SIG-M5 (cell line): ENCODE data around the gene CENPK.
"Not testable (repeated sequence)": the region's sequence is repeated elsewhere in the genome, so short reads cannot be mapped to it uniquely, and the experiment has no call there.

Experiments
- DNase-seq: peaks from one replicate; lab custom pipeline; 2025; lab: John Stamatoyannopoulos, UW

Gene CENPK

DNA sequence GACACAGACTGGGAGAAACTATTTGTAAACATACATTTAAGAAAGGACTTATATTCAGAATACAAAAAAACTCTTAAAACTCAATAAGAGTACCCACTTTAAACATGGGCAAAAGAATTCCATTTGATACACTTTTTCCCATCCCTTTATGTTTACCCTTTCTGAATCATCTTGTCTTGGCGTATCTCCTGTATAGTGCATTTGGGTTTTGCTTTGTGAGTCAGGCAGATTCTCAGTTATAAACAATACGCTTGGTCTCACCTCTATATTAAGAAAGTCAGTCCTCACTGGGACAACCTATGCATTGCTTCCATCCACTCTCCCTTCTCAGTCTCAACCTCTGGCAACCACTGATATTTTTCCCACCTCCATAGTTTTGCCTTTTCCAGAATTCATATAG lies 54.0 kb downstream of the CENPK start:
- DNase-seq, result no peak

DNA sequence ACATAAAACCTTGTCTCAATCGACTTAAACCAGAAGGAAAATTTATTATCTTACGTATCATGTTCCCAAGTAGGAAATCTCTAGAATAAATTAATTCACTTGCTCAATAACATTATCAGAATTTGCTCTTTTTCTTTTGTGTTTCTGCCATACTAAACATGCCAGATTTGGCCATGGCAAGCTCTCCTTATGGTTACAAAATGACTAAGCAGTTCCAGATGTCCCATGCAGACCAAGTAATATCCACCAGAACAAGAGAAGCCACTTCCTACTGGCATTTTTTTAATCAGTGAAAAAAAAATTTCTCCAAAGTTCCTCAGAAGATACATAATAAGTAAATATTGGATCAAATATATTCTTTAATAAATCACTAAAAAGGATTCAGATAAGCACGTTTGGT lies 56.0 kb downstream of the CENPK start:
- no peak for DNase-seq

DNA sequence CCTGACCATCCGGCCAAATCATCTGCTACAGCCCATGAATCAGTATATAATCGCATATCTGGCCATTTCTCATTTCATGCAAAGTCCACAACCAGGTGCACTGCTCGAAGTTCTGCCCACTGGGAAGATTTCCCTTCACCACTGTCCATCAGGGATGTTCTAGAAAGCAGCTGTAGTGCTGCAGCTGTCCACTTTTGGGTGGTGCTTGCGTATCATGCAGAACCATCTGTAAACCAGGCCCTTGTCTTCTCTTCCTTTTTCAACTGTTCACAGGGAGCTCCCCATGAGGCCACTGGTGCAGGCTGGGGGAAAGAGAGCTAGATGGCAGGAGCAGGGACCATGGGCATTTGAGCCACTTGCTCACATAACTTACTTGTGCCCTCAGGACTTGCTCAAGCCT lies 73.8 kb downstream of the CENPK start:
- no peak for DNase-seq

DNA sequence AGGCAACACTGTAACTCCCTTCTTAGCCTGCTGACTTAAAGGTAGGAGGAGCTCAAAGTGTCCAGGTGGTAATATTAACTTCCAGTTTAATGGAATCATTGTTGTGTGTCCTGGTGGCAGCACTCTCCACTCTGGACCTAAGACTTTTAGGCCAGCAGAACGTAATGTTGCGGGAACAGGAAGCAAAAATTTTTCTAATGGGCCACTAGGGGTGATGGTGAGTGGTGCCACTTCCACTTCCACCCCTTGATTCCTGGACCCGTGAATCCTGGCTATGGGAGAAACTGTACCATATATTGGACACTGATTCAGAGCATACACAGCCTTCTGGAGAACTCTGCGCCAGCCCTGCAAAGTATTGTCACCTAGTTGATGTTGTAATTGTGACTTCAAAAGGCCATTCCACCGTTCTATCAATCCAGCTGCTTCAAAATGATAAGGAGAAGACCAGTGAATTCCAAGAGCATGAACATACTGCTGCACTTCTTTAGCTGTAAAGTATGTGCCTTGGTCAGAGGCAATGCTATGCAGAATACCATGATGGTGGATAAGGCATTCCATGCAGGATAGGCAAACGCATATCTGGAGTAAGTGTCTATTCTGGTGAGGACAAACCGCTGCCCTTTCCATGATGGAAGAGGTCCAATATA lies 74.8 kb downstream of the CENPK start:
- DNase-seq, result not testable (repeated sequence)

DNA sequence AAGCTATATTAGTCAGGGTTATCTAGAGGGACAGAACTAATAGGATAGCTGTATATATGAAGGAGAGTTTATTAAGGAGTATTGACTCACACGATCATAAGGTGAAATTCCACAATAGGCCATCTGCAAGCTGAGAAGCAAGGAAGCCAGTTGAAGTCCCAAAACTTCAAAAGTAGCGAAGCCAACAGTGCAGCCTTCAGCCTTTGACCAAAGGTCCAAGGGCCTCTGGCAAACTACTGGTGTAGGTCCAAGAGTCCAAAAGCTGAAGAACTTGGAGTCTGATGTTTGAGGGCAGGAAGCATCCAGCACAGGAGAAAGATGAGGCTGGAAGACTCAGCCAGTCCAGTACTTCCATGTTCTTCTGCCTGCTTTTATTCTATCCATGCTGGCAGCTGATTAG lies 76.2 kb downstream of the CENPK start:
- not testable (repeated sequence) for DNase-seq

DNA sequence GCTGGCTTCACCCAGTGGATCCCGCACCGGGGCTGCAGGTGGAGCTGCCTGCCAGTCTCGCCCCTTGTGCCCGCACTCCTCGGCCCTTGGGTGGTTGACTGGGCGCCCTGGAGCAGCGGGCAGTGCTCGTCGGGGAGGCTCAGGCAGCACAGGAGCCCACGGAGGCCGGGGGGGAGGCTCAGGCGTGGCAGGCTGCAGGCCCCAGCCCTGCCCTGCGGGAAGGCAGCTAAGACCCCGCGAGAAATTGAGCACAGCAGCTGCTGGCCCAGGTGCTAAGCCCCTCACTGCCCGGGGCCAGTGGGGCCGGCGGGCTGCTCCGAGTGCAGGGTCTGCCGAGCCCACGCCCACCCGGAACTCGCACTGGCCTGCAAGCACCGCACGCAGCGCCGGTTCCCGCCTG lies 77.6 kb downstream of the CENPK start:
- DNase-seq, result no peak

DNA sequence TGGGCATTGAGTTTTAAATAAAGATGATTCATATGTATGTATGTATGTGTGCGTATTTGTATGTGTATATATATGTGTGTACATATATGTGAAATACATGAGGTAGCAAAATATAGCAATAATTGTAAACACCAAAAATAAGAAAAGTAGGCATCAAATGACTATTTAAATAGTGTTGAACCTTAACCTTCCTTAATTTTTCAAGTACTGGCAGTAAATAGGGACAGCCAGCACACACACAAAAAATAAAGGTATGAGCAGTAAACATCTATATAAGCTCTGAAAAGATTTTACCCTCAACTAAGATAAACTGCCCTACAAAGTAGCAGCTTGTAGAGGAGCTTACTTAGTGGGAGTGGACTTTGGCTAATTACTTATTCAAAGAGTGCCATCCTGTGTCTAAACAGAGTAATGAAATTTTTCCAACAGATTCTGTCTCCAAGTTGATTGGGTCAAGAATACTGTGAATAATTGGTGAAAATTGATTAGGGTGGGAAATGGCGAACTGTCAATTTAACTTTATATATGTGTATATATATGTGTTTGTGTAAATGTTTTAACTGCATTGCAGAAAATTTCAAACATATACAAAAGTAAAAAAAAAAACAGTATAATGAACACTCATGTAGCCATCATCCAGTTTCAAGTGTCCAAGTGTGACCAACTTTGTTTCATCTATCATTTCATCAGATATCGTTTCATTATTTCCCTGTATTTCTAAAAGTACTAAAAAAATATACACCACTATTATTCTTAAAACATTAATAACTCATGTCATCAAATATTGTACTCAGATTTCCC lies 79.2 kb downstream of the CENPK start:
- no peak for DNase-seq

DNA sequence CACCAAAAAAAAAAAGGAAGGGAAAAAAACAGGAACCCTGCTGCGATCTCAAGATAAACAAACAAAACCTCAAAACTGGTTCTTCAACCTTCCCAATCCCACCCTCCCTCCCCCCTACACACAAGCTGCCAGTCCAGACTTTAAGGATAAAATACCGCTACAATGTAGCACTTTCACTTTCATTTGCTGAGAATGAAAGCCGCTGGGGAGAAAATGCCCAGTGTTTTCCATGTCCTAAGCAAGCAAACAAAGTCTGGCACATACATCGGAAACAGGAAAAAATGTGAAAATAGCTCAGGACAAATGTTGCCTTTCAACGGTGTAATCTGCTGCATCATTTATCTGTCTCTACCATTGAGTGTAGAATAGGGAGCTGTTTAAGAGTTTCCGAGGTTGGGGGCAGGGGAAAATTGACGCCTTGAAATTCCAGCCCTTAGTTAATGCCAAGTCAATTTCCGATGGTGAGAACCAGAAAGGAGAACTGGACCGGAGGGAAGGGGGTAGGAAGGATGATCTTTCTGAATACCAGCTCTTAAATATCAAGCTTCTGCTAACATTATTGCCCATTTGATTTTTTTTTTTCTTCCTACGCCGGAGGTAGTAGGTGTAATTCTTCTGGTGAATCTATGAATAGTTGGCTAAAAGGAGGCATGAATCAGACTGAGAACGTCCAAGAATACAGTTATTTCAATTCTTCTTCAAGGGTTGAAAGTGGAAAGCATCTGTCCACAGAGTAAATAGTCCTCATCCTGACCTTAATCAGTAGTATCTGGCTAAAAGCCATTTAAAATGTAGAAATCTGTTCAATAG lies 80.0 kb downstream of the CENPK start:
- DNase-seq, result no peak

DNA sequence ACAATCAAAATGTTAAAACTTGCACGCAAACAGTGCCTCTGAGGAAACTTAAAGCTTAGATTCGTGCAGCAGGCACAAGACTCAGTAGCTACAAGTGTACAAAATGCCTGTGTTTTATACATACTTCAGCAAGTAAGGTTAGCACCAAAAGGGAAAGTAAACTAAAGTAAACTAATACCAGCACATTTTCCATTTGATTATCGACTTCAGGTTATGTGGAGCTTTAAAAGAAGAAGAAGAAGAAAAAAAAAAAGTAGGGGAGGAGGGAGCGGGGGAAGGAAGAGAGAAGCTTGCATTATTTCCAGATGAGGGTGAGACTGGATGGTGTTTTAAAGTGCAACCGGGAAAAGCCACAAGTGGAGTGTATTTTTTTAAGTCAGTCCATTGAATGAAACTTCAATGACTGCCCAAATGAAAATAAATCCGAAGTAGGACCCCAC lies 80.7 kb downstream of the CENPK start:
- DNase-seq, result no peak

DNA sequence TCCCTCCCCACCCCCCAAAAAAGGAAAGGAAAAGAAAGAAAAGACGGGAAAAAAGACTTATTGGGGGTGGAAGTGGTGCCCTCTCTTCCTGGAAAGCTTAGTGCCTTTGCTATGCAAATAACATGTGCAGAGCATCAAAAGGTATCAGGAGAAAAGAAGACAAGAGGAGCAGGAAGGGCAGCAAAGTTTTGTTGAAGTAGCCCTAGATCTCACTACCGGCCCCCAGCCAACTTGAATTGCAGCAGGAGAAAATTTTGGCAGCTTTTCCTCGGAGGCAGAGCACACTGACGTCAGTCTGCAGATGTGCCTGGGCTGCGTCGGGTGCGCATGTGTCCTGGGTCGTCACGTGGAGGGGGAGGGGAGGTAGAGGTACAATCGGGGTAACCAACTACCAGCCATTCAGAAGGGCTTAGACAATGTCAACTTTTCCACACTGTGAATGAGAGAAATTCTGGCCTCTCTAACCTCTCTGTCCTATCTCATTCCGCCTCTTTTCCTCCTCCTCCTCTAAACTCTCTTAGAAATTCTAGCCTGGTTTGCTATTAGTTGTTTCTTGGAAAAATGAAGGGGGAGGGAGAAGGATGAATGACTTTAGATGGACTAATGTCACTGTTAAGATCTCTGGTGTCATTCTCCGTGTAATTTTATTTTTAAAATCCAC lies 81.2 kb downstream of the CENPK start, which contains the start of gene ADAMTS6:
ADAMTS6 (minus strand) TSS at position 286 of the 661 bp plus-strand sequence. CDS start 8,247 bp downstream, outside the sequence.
- no peak for DNase-seq

DNA sequence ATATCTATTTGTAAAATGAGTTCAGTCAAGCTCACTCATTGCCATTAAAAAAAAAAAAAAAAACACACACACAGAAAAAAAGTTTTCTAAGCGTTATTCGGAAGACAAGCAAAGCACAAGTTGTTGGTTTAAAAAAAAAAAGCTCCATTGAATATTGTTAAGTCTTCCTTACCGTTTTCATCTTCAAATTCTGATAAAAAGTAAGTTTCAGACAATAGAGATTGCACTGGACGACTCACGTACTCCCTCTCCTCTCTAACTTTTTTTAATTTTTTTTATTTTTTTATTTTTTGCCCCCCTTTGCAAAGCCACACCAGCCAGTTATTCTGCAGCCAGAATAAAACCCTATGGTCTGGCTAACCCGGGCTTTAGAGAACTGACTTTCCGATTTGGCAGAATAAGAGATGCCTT lies 81.8 kb downstream of the CENPK start:
- DNase-seq, result no peak

DNA sequence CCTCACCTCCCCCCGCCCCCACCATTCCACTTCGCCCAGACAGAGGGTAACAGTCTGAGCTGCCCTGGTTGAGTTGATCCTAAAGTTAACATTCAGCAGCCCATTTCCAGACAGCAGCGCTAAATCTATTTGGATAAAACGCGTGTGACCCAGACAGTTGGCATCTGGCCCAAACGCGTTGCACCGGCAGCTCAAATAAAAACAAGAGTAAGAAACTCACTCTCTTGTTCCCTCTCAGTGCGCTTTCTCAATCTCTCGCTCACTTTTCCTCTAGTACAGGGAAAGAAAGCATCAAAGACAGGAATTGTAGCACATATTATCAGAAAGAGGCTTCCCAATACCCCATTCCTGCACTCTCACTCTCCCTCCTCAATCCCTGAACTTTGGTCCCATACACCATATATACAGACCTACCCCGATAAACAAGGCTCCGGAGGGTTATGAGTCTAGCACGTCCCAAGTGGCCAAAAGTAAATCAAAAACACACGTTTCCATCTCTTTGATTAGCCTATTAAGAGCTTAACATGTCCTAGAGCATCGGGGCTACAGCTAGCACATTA lies 82.6 kb downstream of the CENPK start:
- no peak for DNase-seq

DNA sequence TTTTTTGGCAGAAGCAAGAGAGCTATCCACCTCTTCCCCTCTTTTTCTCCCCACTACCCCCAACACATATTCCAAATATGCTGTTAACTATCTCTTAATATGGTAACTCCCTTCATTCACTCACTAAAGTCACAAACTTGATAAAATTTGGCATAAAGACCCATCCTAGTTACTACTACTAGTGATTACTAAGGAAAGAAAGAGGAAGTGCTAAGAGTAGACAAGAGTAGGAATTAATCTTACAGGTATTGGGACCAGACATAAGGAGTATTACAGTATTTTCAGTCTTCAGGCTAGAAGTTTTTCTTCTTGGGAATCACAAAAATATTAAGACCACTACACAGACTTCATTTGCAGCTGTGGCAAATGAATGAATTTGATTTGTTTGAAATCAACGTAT lies 83.4 kb downstream of the CENPK start:
- DNase-seq, result no peak

DNA sequence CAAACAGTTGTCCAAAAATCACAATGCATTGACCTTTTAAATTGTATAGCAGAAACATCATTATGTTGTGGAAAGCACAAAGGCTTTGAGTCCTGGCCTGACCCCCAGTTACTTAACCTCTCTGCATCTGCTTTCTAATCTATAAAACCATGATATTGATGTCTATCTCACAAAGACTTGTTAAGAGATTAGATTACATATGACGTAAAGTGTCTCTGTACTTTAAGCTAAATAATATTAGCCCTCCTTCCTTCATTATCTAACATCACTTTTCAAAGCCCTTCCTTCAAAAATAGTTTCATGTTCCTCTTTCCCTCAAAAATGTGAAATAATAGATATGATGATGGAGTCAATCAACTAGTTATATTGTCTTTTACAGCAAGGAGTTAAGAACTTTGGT lies 84.6 kb downstream of the CENPK start:
- DNase-seq, result no peak

DNA sequence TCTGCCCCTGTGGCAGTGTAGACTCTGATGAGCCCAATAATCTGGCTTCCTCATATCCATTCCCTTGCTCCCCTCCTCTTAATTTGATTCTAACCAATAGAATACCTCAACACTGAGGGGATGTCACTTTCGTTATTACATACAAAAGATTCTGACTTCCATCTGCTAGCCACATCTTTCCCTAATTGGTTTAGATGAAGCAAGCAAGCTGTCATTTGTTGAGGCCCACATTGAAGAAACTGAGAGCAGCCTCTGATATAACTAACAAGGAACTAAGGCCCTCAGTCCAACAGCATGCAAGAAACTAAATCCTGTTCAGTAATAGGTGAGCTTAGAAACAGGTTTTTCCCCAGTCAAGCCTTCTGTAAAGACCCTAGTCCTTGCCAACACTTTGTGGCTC lies 87.1 kb downstream of the CENPK start:
- DNase-seq, result no peak

DNA sequence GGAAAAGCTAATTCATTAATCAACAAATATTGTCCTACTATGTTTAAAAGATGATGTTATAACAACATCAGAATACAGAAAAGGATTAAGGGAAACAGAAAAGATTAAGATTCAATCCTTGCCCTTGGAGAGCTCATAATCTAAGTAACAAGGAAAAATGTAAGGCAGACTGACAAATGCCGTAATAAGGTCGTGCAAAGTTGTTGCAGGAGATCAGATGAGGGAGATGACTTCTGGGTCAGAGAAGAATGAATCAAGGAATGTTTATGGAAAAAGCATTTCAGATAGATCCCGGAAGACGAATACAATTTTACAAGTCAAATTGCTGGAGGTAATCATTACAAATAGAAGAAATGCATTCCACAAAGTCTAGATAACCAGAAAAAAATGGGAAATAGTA lies 87.6 kb downstream of the CENPK start:
- DNase-seq, result no peak

DNA sequence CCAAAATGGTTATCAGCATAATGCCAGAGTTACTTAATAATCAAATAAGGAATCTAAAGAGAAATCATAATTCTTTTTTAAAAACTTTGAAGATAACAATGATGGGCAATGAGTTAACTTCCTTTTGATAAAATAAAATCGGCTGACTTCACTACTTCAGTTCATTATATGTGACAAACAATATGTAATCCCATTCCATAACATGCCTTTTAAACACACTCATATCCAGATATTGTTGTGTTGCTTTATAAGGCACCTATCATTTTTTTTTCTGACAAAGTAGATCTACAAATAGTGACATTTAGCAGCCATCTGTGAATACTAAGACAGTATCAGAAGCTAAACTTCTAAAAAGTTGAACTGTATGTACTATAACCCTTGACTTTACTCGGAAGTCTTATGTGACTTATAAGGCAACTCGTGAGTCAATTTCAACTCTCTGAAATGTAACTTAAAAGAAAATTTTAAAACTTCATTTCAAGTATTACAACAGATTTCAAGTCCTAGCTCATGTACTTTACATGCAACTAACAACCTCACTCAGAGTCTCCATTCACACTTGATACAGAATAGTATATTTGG lies 88.7 kb downstream of the CENPK start:
- DNase-seq, result no peak

DNA sequence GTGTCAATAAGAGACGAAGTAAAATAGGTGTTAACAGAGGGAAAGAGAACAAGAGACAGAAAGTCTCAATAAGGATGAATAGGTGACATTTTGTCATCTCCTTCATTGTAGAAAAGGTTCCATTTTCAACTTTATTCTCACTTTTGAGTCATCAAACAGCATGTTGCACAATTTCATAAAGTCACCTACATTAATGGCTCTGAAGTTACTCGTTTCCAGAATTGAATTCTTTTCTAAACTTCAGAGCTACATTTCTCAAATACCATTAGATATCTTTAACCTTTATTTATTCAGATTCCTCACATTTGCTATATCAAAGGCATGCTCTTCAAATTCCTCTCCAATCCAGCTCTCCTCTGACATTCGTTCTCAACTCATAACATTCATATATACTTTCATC lies 94.3 kb downstream of the CENPK start:
- no peak for DNase-seq
